ENCODE data around the gene LGMN. TPM values are rescaled to one million over a fixed set of nuclear protein-coding genes. Genes with fewer than 3 reads are reported as not detected.
A peak's percentile ranks its signal among the peaks of the same experiment; 100 is the strongest.

Gene LGMN
- polyA plus RNA-seq, 1 donor from 2014 or later = 48.0 TPM

GRCh38 chr14:92794547-92794941 is 46.1 kb upstream of the LGMN start:
- TF ChIP-seq REST (IDR thresholded peaks at IDR 0.05; ENCODE audit: borderline replicate concordance) (no peak), TAF1 (IDR thresholded peaks at IDR 0.05; ENCODE audit: low read depth) (no peak), MXI1 (conservative IDR thresholded peaks at IDR 0.05; ENCODE audit: poor library complexity, severe bottlenecking) (no peak), SMC3 (conservative IDR thresholded peaks at IDR 0.05; ENCODE audit: poor library complexity) (no peak), RAD21 (conservative IDR thresholded peaks at IDR 0.05) (no peak), POLR2AphosphoS5 (IDR thresholded peaks at IDR 0.05) (no peak)
- peak overlapping the region; percentile 78 for H3K27ac ChIP-seq (ENCODE audit: low read length)

GRCh38 chr14:92793709-92794546 is 45.5 kb upstream of the LGMN start, which contains the start of gene GOLGA5:
GOLGA5 (plus strand) TSS chr14:92794305; CDS start chr14:92797438, 3,133 bp downstream.
- no peaks in the 10 kb centered on the region for H3K9me2 ChIP-seq (ENCODE audit: insufficient read depth, low read length)
- no peaks in the 10 kb centered on the region for H3K9me3 ChIP-seq (ENCODE audit: low read length)
- H3K36me3 ChIP-seq (ENCODE audit: insufficient read depth, low read length) = no peaks in the 10 kb centered on the region
- no peaks in the 10 kb centered on the region for H3F3A ChIP-seq (ENCODE audit: insufficient read depth, low read length, poor library complexity, severe bottlenecking)
- H3K27me3 ChIP-seq (ENCODE audit: insufficient read depth, low read depth, low read length) = no peaks in the 10 kb centered on the region
- peak within 1 kb of the TSS; percentile 93 for H3K4me3 ChIP-seq (ENCODE audit: low read length)
- peak within 1 kb of the TSS; percentile 87 for H2AFZ ChIP-seq (ENCODE audit: low read depth, low read length)
- TF ChIP-seq TAF1 (IDR thresholded peaks at IDR 0.05; ENCODE audit: low read depth) (no peak), CTCF (IDR thresholded peaks at IDR 0.05; ENCODE audit: poor library complexity, severe bottlenecking) (peak; percentile 31), EZH2 (IDR thresholded peaks at IDR 0.05; ENCODE audit: borderline replicate concordance, insufficient read depth, low read length, poor library complexity, severe bottlenecking) (no peak), MXI1 (conservative IDR thresholded peaks at IDR 0.05; ENCODE audit: poor library complexity, severe bottlenecking) (peak; percentile 97), POLR2AphosphoS5 (IDR thresholded peaks at IDR 0.05) (peak; percentile 78), EP300 (conservative IDR thresholded peaks at IDR 0.05; ENCODE audit: poor library complexity, severe bottlenecking) (peak; percentile 67), SMC3 (conservative IDR thresholded peaks at IDR 0.05; ENCODE audit: poor library complexity) (peak; percentile 36), RAD21 (conservative IDR thresholded peaks at IDR 0.05) (no peak), REST (IDR thresholded peaks at IDR 0.05; ENCODE audit: borderline replicate concordance) (peak; percentile 5)
- peak within 1 kb of the TSS; percentile 78 for H3K27ac ChIP-seq (ENCODE audit: low read length)
- H3K79me2 ChIP-seq (replicated peaks; ENCODE audit: insufficient read depth, low read length) = peaks cover 19% of the 10 kb centered on the region
- H4K20me1 ChIP-seq (ENCODE audit: insufficient read depth) = no peaks in the 10 kb centered on the region
- H3K4me2 ChIP-seq (ENCODE audit: low read length) = peak within 1 kb of the TSS; percentile 89
- H3K9ac ChIP-seq (ENCODE audit: low read length) = peak within 1 kb of the TSS; percentile 89

More at GRCh38 chr14:92794547-92794941, 46.1 kb upstream of the LGMN start:
- Histone ChIP-seq H3K9ac (ENCODE audit: low read length) (peak overlapping the region; percentile 89), H3K36me3 (ENCODE audit: insufficient read depth, low read length) (no peaks in the 10 kb centered on the region), H3K27me3 (ENCODE audit: insufficient read depth, low read depth, low read length) (no peaks in the 10 kb centered on the region), H3K79me2 (replicated peaks; ENCODE audit: insufficient read depth, low read length) (peaks cover 19% of the 10 kb centered on the region), H4K20me1 (ENCODE audit: insufficient read depth) (no peaks in the 10 kb centered on the region), H3K4me3 (ENCODE audit: low read length) (peak overlapping the region; percentile 93), H3K9me3 (ENCODE audit: low read length) (no peaks in the 10 kb centered on the region), H3K4me2 (ENCODE audit: low read length) (peak overlapping the region; percentile 84), H2AFZ (ENCODE audit: low read depth, low read length) (peak overlapping the region; percentile 87), H3F3A (ENCODE audit: insufficient read depth, low read length, poor library complexity, severe bottlenecking) (no peaks in the 10 kb centered on the region), H3K9me2 (ENCODE audit: insufficient read depth, low read length) (no peaks in the 10 kb centered on the region)

Data from neural cell (in vitro differentiated cells).